Right renal cortex interstitium (tissue), 3 donors: ENCODE results near the gene ZNF775. TPM values are rescaled to one million over a fixed set of nuclear protein-coding genes. Genes with fewer than 3 reads are reported as not detected.
A peak's percentile ranks its signal among the peaks of the same experiment; 100 is the strongest.

Experiments
- DNase-seq, 3 donors: peaks; one replicate each; pipeline ENCODE4 v3.0.0-alpha.2; 2013; ENCODE audit warnings: low read depth in 3 of 3, low spot score in 2 of 3
- polyA plus RNA-seq, 3 donors: library from polyadenylated mRNA; unstranded; fragments of 120-200 nt; gene quantifications; one replicate each; pipeline ENCODE4 v1.2.1, GENCODE V29; 2013; ENCODE audit not compliant: insufficient read length in 3 of 3

Gene ZNF775
- polyA plus RNA-seq, 3 donors: 3.6 to 4.1 (median 4.1) TPM

GRCh38 chr7:150399421-150400007 is 20.4 kb downstream of the ZNF775 start:
- no peak for DNase-seq

- no peak for DNase-seq
These were observed 21.1 kb downstream of the ZNF775 start for GRCh38 chr7:150400008-150400787.

- DNase-seq: no peak
These were observed 21.8 kb downstream of the ZNF775 start for GRCh38 chr7:150400788-150401423.

- DNase-seq: no peak
These were observed 22.3 kb downstream of the ZNF775 start for GRCh38 chr7:150401424-150401790.

- no peak for DNase-seq
These were observed 22.9 kb downstream of the ZNF775 start for GRCh38 chr7:150401861-150402631.

GRCh38 chr7:150402671-150403321 is 23.7 kb downstream of the ZNF775 start:
- DNase-seq: no peak

GRCh38 chr7:150403376-150404171 is 24.4 kb downstream of the ZNF775 start:
- no peak for DNase-seq

- no peak for DNase-seq
These were observed 25.2 kb downstream of the ZNF775 start for GRCh38 chr7:150404172-150404804.

- DNase-seq: peak in 1 of 3 donors; percentile 78
These were observed 25.9 kb downstream of the ZNF775 start for GRCh38 chr7:150404805-150405583.

- no peak for DNase-seq
These were observed 26.6 kb downstream of the ZNF775 start for GRCh38 chr7:150405584-150406311.

- DNase-seq: no peak
These were observed 27.1 kb downstream of the ZNF775 start for GRCh38 chr7:150406312-150406566.

- DNase-seq: no peak
These were observed 27.7 kb downstream of the ZNF775 start for GRCh38 chr7:150406567-150407421.

- no peak for DNase-seq
These were observed 28.7 kb downstream of the ZNF775 start for GRCh38 chr7:150407588-150408392.

- no peak for DNase-seq
These were observed 29.5 kb downstream of the ZNF775 start for GRCh38 chr7:150408393-150409299.

GRCh38 chr7:150409300-150410030 is 30.3 kb downstream of the ZNF775 start:
- DNase-seq: no peak
